Mucosa of descending colon (tissue), 3 donors: Measurements from ENCODE around the gene FGR. TPM values are rescaled to one million over a fixed set of nuclear protein-coding genes. Genes with fewer than 3 reads are reported as not detected.
"Not testable (repeated sequence)": the region's sequence is repeated elsewhere in the genome, so short reads cannot be mapped to it uniquely, and the experiment has no call there.

Experiments used
- ATAC-seq: fragments of 200-7000 bp; cut with Tn5 transposase; one replicate; pipeline ENCODE4 v1.9.1; 2020; ENCODE audit warnings: mild to moderate bottlenecking, moderate library complexity
- DNase-seq, 3 donors: peaks; one replicate each; pipeline ENCODE4 v3.0.0-alpha.2; 2020
- H3K36me3 ChIP-seq: fragments of 200-600 bp; one replicate; pipeline ENCODE4 v1.8.0; 2021; ENCODE audit warnings: low read depth, mild to moderate bottlenecking
- H3K4me1 ChIP-seq: fragments of 200-600 bp; one replicate; pipeline ENCODE4 v1.8.0; 2021; ENCODE audit warnings: low read depth, mild to moderate bottlenecking
- H3K4me3 ChIP-seq: fragments of 200-600 bp; one replicate; pipeline ENCODE4 v1.8.0; 2021; ENCODE audit warnings: mild to moderate bottlenecking
- H3K9me3 ChIP-seq: fragments of 200-600 bp; one replicate; pipeline ENCODE4 v1.8.0; 2021; ENCODE audit warnings: mild to moderate bottlenecking
- CTCF ChIP-seq: fragments of 200-600 bp; IDR thresholded peaks from one replicate; pipeline ENCODE4 v1.8.0; 2022; ENCODE audit warnings: antibody characterized with exemption, mild to moderate bottlenecking
- intact Hi-C, 2 donors: fragments of 100-400 bp; cut with DNase I in 1 of 2; cut with micrococcal nuclease in 1 of 2; formaldehyde crosslinking; loops; one replicate each; pipeline versions ENCODE4 v1.11.0 to v1.11.1; 2022; cut with DNase I, micrococcal nuclease
- total RNA-seq, 3 donors: library from RNA; stranded (reverse); fragmentation: NEBNext Ultra II Directional in 2 of 3; extraction: Animal tissue kit (Norgen Biotek cat#: 25700) in 2 of 3; gene quantifications; one replicate each; pipeline versions ENCODE4 v1.2.1 to v1.2.4, GENCODE V29; 2021 to 2023
- donor health status: DM: no; HTN: no; CAD: no; lungs with moderate emphysema.
- donor health status: DM: no; HTN: no; CAD: no.
- donor health status: DM: no; HTN: yes; CAD: no.

The FGR gene
- total RNA-seq, 3 donors from 2014 or later: 2.3 to 5.7 (median 5.3) TPM

DNA sequence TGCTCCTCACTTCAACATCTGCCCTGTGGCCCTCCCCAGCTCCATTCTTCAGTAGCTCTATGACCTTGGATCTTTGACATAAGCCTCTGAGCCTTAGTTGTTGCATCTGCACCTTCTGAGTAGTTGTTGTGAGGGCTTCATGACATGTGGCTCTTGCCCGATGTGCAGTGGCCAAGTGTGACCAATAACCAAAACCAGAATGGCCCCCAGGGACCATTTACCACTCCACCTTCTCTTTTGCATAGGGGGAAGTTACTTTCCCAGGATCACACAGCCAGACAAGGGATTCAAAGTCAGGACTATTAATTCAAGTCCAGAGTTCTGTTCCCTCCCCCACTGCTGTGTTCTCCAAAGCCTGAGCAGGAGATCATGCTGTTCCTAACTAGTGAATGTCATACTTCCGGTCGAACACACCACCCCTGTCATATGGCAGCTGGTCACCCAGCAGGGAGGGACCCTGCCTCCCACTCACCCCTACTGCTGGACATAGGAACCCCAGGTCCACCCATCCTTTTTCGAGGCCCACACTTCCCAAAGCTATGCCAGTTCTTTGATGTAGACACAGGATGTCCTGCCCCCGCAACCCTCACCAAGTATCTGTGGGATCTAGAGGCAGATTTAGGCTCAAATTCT, 4.0 kb downstream of the FGR start:
- ATAC-seq: peak; percentile 7
- Histone ChIP-seq H3K9me3 (no peaks in the 10 kb centered on the region), H3K4me3 (no peak overlapping the region), H3K4me1 (peaks cover 4% of the 10 kb centered on the region), H3K36me3 (no peaks in the 10 kb centered on the region)
- DNase-seq: no peak
- TF ChIP-seq CTCF: no peak
- intact Hi-C loops: no loop called here

DNA sequence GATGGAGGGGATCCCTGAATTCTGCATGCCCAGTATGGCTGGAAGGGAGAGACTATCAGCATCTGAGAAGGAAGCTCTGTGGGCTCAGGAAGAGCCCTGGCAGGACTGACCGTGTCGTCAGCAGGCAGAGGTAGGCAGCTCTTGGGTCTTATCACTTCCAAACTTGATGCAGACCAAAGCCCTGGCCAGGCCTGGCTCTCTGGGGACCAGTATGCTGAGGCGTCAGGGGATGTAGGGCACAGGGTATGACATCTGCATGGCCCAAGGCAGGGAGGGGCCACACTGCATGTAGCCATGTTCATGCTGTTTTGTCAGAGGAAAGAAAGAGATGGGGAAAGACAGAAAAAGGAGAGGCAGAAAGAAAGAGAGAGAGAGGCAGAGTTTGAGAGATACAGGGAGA, 6.3 kb downstream of the FGR start:
- no peaks in the 10 kb centered on the region for H3K36me3 ChIP-seq
- no peaks in the 10 kb centered on the region for H3K4me1 ChIP-seq
- intact Hi-C loops: no loop called here
- ATAC-seq (no peak), DNase-seq (no peak)
- TF ChIP-seq CTCF: no peak
- no peaks in the 10 kb centered on the region for H3K9me3 ChIP-seq
- H3K4me3 ChIP-seq: no peak overlapping the region

DNA sequence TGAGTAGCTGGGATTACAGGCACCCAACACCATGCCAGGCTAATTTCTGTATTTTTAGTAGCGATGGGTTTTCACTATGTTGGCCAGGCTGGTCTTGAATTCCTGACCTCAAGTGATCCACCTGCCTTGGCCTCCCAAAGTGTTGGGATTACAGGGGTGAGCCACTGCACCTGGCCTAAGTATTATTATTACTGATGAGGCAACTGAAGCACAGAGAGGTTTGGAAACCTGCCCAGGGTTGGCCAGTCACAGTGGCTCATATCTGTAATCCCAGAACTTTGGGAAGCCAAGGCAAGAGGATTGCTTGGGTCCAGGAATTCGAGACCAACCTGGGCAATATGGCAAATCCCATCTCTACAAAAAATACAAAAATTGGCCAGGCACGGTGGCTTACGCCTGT, 7.3 kb downstream of the FGR start:
- H3K4me1 ChIP-seq, H3K36me3 ChIP-seq, intact Hi-C loops, DNase-seq, H3K4me3 ChIP-seq, ATAC-seq, H3K9me3 ChIP-seq: not testable (repeated sequence)

GRCh38 chr1:27627061-27627460, 7.9 kb downstream of the FGR start:
- TF ChIP-seq CTCF: no peak
- no peaks in the 10 kb centered on the region for H3K36me3 ChIP-seq
- DNase-seq (no peak), ATAC-seq (no peak)
- H3K4me1 ChIP-seq: no peaks in the 10 kb centered on the region
- intact Hi-C loops: no loop called here
- H3K4me3 ChIP-seq: no peak overlapping the region
- H3K9me3 ChIP-seq: no peaks in the 10 kb centered on the region

DNA sequence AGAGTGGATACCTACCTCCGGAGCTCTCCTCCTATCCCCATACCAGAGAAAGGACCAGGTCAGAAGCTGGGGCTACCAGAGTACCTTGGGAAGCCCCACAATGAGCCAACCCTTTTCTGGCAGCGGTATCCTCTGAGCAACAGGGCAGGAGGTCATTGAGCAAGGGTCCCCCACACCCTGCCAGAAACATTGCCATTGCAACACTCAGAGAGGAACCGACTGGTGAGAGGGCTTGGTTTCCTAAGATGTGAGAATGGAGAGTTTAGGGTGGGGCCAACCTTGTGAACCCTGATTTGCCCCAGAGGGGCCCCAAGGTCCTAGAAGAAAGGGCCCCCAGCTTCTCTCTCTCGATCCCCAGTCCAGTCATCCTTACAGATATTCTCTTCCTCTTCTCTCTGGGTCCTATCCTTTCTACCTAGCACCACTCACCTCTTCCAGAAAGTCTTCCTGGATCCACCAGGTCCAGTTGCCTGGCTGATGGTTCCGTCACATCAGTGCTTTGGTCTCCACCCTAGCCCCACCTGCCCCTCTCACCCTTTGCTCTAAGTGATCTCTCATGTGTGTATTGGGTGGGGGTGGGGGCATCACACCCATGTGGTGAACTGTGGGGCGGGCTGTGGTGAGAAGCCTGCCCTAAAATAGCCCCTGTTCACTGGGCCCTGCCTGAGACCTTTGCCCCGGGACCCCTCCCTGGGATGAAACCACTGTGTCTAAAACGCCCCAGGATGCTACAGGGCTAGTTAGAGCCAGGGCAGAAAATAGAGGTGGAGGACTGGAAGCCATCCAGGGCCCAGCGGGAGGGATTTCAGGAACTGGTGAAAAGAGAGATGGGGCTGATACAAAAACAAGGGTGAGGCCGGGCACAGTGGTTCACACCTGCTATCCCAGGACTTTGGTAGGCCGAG, 8.7 kb downstream of the FGR start:
- no peaks in the 10 kb centered on the region for H3K9me3 ChIP-seq
- no peaks in the 10 kb centered on the region for H3K36me3 ChIP-seq
- no peak overlapping the region for H3K4me3 ChIP-seq
- TF ChIP-seq CTCF: no peak
- ATAC-seq: peak; percentile 36
- H3K4me1 ChIP-seq: no peaks in the 10 kb centered on the region
- DNase-seq: no peak
- intact Hi-C loops: no loop called here

GRCh38 chr1:27624467-27625178, 10.4 kb downstream of the FGR start:
- no peak for TF ChIP-seq CTCF
- no peaks in the 10 kb centered on the region for H3K9me3 ChIP-seq
- no peaks in the 10 kb centered on the region for H3K36me3 ChIP-seq
- H3K4me1 ChIP-seq: no peaks in the 10 kb centered on the region
- no peak overlapping the region for H3K4me3 ChIP-seq
- intact Hi-C loops: no loop called here
- DNase-seq: no peak
- no peak for ATAC-seq
